Left lung (tissue), 10 donors: ENCODE results near the gene CCR7. TPM values are rescaled to one million over a fixed set of nuclear protein-coding genes. Genes with fewer than 3 reads are reported as not detected.

Source experiments
- ATAC-seq: fragments of 200-7000 bp; cut with Tn5 transposase; one replicate; pipeline ENCODE4 v1.9.1; 2020; ENCODE audit warnings: moderate library complexity
- DNase-seq, 4 donors: peaks; one replicate each; pipeline ENCODE4 v3.0.0-alpha.2; 2013 to 2020
- H3K27ac ChIP-seq, 2 donors: fragments of 200-600 bp; sonication (generic) in 1 of 2; one replicate each; pipeline versions ENCODE4 v1.5.0 to v1.8.0; 2020 to 2021
- H3K27me3 ChIP-seq, 2 donors: fragments of 200-600 bp; sonication (generic) in 1 of 2; one replicate each; pipeline versions ENCODE4 v1.5.0 to v1.8.0; 2020 to 2021
- H3K36me3 ChIP-seq, 2 donors: fragments of 200-600 bp; sonication (generic) in 1 of 2; one replicate each; pipeline versions ENCODE4 v1.5.0 to v1.8.0; 2020 to 2021
- H3K4me1 ChIP-seq, 2 donors: fragments of 200-600 bp; one replicate each; pipeline ENCODE4 v1.8.0; 2021
- H3K4me3 ChIP-seq, 2 donors: fragments of 200-600 bp; sonication (generic) in 1 of 2; one replicate each; pipeline versions ENCODE4 v1.5.0 to v1.8.0; 2020 to 2021; ENCODE audit warnings: mild to moderate bottlenecking in 1 of 2
- H3K9me3 ChIP-seq, 2 donors: fragments of 200-600 bp; sonication (generic) in 1 of 2; one replicate each; pipeline versions ENCODE4 v1.5.0 to v1.8.0; 2020 to 2021
- CTCF ChIP-seq, 2 donors: fragments of 200-600 bp; sonication (generic) in 1 of 2; IDR thresholded peaks; one replicate each; pipeline versions ENCODE4 v1.5.0 to v1.8.0; 2021; ENCODE audit warnings: antibody characterized with exemption in 2 of 2
- intact Hi-C, 2 donors: fragments of 100-400 bp; cut with DNase I; formaldehyde crosslinking; loops; one replicate each; pipeline versions ENCODE4 v1.11.2 to v1.14.2; 2022
- polyA plus RNA-seq, 6 donors: library from polyadenylated mRNA; unstranded; fragments of 120-200 nt; gene quantifications; one replicate each; pipeline ENCODE4 v1.2.1, GENCODE V29; 2013; ENCODE audit not compliant: insufficient read length in 6 of 6
- total RNA-seq, 2 donors: library from RNA; stranded (reverse); fragmentation: NEBNext Ultra II Directional; extraction: Animal tissue kit (Norgen Biotek cat#: 25700); gene quantifications; one replicate each; pipeline ENCODE4 v1.2.1, GENCODE V29; 2021
- donor health status: DM: no; HTN: yes; CAD: no.
- donor health status: DM: no; HTN: no; CAD: no.

The CCR7 gene
- total and polyA plus RNA-seq, 8 donors, result 0.35 to 1.6 (median 0.79) TPM

- Histone ChIP-seq H3K36me3 (no peaks in the 10 kb centered on the region), H3K27me3 (no peaks in the 10 kb centered on the region), H3K27ac (no peak overlapping the region), H3K4me1 (peaks cover 7 to 46% of the 10 kb centered on the region in 2 donors), H3K4me3 (no peak overlapping the region), H3K9me3 (no peaks in the 10 kb centered on the region)
- DNase-seq (peak in 1 of 4 donors; percentile 28), ATAC-seq (no peak)
- TF ChIP-seq CTCF (IDR thresholded peaks at IDR 0.05), result no peak
- intact Hi-C loops, result no loop called here
These were observed 48.5 kb downstream of the CCR7 start for GRCh38 chr17:40516581-40517285.

- peaks cover 8 to 46% of the 10 kb centered on the region in 2 donors for H3K4me1 ChIP-seq
- no peak for ATAC-seq
- H3K36me3 ChIP-seq, result no peaks in the 10 kb centered on the region
- intact Hi-C loops, result no loop called here
- H3K27me3 ChIP-seq, result no peaks in the 10 kb centered on the region
- H3K9me3 ChIP-seq, result no peaks in the 10 kb centered on the region
- no peak overlapping the region for H3K4me3 ChIP-seq
- no peak for TF ChIP-seq CTCF (IDR thresholded peaks at IDR 0.05)
- DNase-seq, result peak in 1 of 4 donors; percentile 24
- no peak overlapping the region for H3K27ac ChIP-seq
These were observed 49.7 kb downstream of the CCR7 start for GRCh38 chr17:40515491-40516041.

- intact Hi-C loops, result no loop called here
- TF ChIP-seq CTCF (IDR thresholded peaks at IDR 0.05), result no peak
- Histone ChIP-seq H3K27ac (no peak overlapping the region), H3K4me1 (peaks cover 8 to 46% of the 10 kb centered on the region in 2 donors), H3K4me3 (no peak overlapping the region), H3K9me3 (no peaks in the 10 kb centered on the region), H3K27me3 (no peaks in the 10 kb centered on the region), H3K36me3 (no peaks in the 10 kb centered on the region)
- DNase-seq (peak in 1 of 4 donors; percentile 4), ATAC-seq (no peak)
These were observed 50.3 kb downstream of the CCR7 start for GRCh38 chr17:40515011-40515410.

GRCh38 chr17:40514013-40514875, 51.0 kb downstream of the CCR7 start:
- H3K4me3 ChIP-seq, result no peak overlapping the region
- H3K9me3 ChIP-seq, result no peaks in the 10 kb centered on the region
- no peak for TF ChIP-seq CTCF (IDR thresholded peaks at IDR 0.05)
- peaks cover 8 to 46% of the 10 kb centered on the region in 2 donors for H3K4me1 ChIP-seq
- H3K36me3 ChIP-seq, result no peaks in the 10 kb centered on the region
- no peak overlapping the region for H3K27ac ChIP-seq
- H3K27me3 ChIP-seq, result no peaks in the 10 kb centered on the region
- intact Hi-C loops, result no loop called here
- no peak for ATAC-seq
- peak in 1 of 4 donors; percentile 9 for DNase-seq
